Epithelial cell of proximal tubule (primary cell): ENCODE data around the gene GRK3. TPM values are rescaled to one million over a fixed set of nuclear protein-coding genes. Genes with fewer than 3 reads are reported as not detected.

Source experiments
- DNase-seq: peaks from one replicate; pipeline ENCODE4 v3.0.0-alpha.2; 2011; ENCODE audit warnings: low read depth
- H3K4me3 ChIP-seq: 2 replicates; pipeline ENCODE4 v1.5.1; 2011; ENCODE audit warnings: low read depth, mild to moderate bottlenecking, low read length
- CTCF ChIP-seq: conservative IDR thresholded peaks from 2 replicates; pipeline ENCODE4 v1.5.1; 2012; ENCODE audit warnings: low read depth, mild to moderate bottlenecking, low read length
- total RNA-seq: library from RNA; depleted of rRNA; stranded (reverse); fragments of >200 nt; gene quantifications from 2 replicates; pipeline ENCODE4 v1.2.3, GENCODE V29; 2015

The GRK3 gene
- total RNA-seq, 1 donor from 2014 or later, result 2.0 TPM

GRCh38 chr22:25689631-25690030, 125.2 kb downstream of the GRK3 start:
- no peak for DNase-seq
- H3K4me3 ChIP-seq, result no peak overlapping the region
- no peak for TF ChIP-seq CTCF

- no peak overlapping the region for H3K4me3 ChIP-seq
- no peak for DNase-seq
- no peak for TF ChIP-seq CTCF
Observed at GRCh38 chr22:25690798-25691197, 126.3 kb downstream of the GRK3 start.

GRCh38 chr22:25692397-25693267, 128.2 kb downstream of the GRK3 start:
- DNase-seq, result no peak
- no peak overlapping the region for H3K4me3 ChIP-seq
- TF ChIP-seq CTCF, result no peak

- no peak for TF ChIP-seq CTCF
- H3K4me3 ChIP-seq, result no peak overlapping the region
- DNase-seq, result no peak
Observed at GRCh38 chr22:25693268-25693565, 128.7 kb downstream of the GRK3 start.

GRCh38 chr22:25694196-25694907, 129.9 kb downstream of the GRK3 start:
- TF ChIP-seq CTCF, result no peak
- DNase-seq, result no peak
- no peak overlapping the region for H3K4me3 ChIP-seq

GRCh38 chr22:25695146-25695545, 130.7 kb downstream of the GRK3 start:
- DNase-seq, result no peak
- H3K4me3 ChIP-seq, result no peak overlapping the region
- no peak for TF ChIP-seq CTCF
